Medulla oblongata (tissue), 1 donor: ENCODE measurements around the gene APOA4.

ENCODE experiments used
- DNase-seq: peaks from one replicate; pipeline ENCODE4 v3.0.0-alpha.2; 2015; ENCODE audit errors: extremely low spot score

The APOA4 gene

DNA sequence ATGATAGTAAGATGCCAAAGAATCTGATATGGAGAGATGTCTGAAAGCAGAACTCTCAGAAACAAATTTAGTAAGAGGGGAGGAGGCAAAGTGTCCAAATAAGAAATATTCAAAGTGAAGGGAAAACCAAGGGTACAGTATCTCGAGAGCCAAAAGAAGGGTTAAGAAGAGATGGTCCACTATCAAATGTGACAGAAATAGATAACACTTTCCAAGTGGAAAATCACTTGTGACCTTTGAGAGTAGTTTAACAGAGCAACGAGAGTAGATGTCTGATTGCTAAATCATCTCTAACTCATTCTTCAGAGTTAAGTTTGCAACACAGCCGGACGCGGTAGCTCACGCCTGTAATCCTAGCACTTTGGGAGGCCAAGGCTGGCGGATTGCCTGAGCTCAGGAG lies 46.0 kb downstream of the APOA4 start:
- no peak for DNase-seq

DNA sequence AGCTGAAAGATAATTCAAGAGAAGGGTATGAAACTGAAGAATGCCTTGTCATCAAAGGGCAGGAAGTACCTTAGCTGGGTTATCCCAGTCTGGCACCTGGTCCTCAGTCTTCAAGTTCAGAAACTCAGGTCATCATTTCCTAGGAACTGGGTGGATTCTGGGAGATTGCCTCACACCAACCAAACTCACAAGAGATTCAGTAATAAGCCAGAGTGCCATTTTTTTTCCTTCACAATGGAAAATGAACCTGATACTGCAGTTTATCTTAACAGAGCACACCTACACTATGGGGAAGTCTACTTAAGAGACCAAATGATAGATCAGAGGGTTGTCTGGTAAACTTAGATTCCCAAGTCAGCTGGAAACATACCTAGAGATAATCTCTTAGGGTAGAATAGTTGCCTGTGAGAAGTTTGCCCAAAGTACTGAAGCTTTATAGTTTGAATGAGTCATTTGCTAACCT lies 46.6 kb downstream of the APOA4 start:
- no peak for DNase-seq

DNA sequence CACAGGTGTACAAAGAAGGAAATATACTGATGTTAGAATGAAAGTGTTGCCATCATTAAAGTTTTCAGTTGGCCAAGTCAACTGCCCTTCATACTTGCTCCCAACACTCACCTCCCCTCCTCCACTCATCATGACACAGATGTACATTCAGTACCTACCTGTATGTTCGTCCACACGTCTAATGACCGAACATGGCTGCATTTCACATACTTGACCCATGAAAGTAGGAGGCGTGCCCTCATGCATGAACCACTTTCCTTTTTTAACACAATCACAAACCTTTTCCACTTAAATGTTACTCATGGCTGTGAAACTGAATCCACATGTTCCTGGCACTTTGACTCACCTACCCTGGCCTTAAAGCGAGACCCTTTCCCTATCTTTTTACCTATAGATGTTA lies 47.1 kb downstream of the APOA4 start:
- DNase-seq, result no peak

DNA sequence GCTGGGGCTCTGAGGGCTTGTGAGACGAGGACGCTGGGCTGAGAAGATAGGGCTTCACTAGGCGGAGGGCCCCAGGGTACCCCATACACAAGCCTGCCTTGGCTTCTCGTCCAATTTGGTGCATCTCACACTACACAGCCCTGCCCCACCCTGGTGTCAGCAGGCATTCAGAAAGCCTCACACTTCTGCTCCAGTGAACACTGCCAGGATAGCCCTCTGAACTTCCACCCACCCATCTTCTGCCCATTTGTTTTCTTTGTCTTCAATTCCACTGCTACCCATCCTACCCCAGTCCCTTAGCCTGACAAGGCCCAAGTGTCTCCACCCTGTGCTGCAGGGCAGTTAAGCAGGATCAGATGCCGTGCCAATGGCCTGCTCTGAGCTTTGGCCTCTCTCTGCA lies 48.4 kb downstream of the APOA4 start:
- no peak for DNase-seq

DNA sequence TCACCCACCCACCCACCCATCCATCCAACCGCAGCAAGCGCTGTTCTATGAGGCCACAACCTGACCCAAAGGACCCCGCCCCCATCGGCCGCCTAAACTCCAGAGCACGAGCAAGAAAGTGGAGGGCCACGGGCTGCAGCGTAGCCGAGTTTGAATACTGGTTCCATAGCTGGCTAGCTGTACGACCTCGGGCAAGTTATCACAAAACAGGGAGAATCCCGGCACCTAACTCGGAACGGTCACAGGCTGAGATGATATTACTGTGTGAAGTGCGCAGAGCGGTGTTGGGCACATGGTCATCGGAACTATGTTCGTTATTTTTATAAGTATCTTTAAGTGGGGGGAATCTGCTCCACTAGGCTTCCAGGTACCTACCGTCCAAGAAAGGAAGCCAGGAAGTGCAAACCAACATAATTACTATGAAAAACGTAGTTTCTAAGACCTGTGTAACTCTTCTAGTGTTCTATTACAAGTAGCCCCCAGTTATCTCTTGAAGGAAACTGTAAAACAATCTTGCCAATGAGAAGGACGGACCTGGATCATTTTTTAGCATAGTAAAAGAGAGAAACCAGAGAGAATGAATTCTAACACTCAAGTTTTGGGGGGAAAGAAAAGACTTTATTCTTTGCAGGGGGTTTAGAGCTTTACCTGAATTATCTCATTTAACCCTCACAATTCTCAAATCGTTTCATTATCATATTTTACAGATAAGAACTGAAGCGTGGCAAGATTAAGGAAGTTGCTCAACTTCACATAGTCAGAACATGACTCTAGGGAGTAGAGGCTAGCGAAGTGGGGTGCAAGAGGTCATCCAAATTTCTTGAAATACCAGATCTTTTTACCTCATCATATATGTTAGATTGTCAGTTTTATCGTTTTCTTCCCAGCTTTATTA lies 49.7 kb downstream of the APOA4 start:
- DNase-seq, result peak; percentile 46

DNA sequence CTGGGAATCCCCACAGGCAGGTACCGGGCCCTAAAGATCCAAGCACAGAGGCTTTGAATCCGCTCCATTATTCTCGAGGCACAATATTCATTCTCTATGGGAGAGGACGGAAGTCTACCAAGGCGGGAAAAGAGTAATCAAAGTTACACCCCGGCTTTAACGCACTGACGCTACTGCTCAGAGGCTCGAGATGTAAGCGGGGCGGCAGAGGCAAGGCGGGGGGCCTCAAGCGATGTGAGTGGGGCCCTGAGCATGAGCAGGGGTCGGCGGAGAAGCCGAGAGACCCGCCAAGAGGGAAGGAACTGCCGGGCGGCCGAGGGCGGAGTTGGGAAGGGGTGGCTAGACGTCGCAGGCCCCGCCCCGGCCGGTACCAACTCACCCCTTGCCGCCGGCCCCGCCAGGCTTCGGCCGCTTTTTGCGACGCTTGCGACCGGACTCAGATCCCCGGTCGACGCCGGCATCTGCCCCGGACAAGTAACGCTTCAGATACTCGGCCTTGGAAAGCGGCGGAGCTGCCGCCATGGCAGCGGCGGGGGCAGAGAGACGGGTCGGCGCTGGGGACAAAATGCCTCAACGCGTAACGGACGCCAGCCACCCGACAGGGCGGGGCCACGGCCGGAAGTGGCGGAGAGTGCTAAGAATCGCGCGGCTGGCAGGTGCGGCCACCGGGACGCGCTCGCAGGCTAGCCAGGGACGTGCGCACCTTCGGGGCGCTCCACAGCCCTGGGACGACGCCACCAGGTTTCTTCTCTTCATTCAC lies 50.5 kb downstream of the APOA4 start, which contains the start of gene BUD13:
BUD13 (minus strand) TSS at position 545 of the 760 bp plus-strand sequence; CDS start at position 522, 23 bp downstream.
- peak; percentile 86 for DNase-seq

DNA sequence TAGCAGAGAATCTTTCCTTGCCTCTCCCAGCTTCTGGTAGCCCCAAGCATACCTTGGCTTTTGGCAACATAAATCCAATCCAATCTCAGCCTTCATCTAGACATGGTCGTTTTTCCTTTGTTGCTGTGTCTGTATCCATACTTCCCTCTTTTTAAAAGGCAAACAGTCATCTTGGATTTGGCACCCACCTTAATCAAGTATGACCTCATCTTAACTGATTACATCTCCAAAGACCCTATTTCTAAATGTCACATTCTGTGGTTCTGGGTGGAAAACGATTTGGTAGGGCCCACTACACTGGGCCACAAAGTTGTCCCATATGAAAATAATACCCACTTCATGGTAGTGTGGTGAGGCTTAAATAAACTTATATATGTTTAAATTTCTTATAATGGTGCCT lies 51.2 kb downstream of the APOA4 start:
- peak; percentile 3 for DNase-seq
